Muscle of leg (tissue), 16 donors: ENCODE measurements around the gene HERC5. TPM values are rescaled to one million over a fixed set of nuclear protein-coding genes. Genes with fewer than 3 reads are reported as not detected.

Experiments used
- DNase-seq: peaks from one replicate; pipeline ENCODE4 v3.0.0; 2013
- H3K27ac ChIP-seq: one replicate; pipeline ENCODE4 v1.5.1; 2013; ENCODE audit warnings: mild to moderate bottlenecking, low read length, control low read depth
- H3K27me3 ChIP-seq: one replicate; pipeline ENCODE4 v1.6.1; 2013; ENCODE audit warnings: low read length; ENCODE audit not compliant: control insufficient read depth, insufficient read depth
- H3K36me3 ChIP-seq: one replicate; pipeline ENCODE4 v1.6.1; 2013; ENCODE audit warnings: low read length; ENCODE audit not compliant: control insufficient read depth, insufficient read depth
- H3K4me1 ChIP-seq: one replicate; pipeline ENCODE4 v1.6.1; 2013; ENCODE audit warnings: low read length; ENCODE audit not compliant: control insufficient read depth, insufficient read depth
- H3K4me3 ChIP-seq: one replicate; pipeline ENCODE4 v1.5.1; 2013; ENCODE audit warnings: low read length, control low read depth
- H3K9me3 ChIP-seq: replicated peaks from 2 replicates; pipeline ENCODE4 v1.6.1; 2013; ENCODE audit warnings: low read depth, low read length; ENCODE audit not compliant: control insufficient read depth
- WGBS: methylation state at CpG from one replicate; pipeline ENCODE4 v1.1.5; 2013; ENCODE audit warnings: missing lambda C conversion rate; ENCODE audit not compliant: insufficient coverage; 5-methylcytosine and 5-hydroxymethylcytosine counted together
- long read RNA-seq, 11 donors: transcript quantifications; one replicate each; lab custom pipeline, GENCODE V29; 2026
- polyA plus RNA-seq, 8 donors: library from polyadenylated mRNA; unstranded; fragments of 120-200 nt; gene quantifications; one replicate each; pipeline versions ENCODE4 v1.2.1 to v1.2.3, GENCODE V29; 2013; ENCODE audit warnings: inconsistent platforms in 1 of 8, low replicate concordance in 1 of 8; ENCODE audit not compliant: insufficient read length in 8 of 8, insufficient read depth in 1 of 8
- total RNA-seq: library from RNA; stranded (reverse); fragments of 120-200 nt; gene quantifications from one replicate; pipeline ENCODE4 v1.2.4, GENCODE V29; 2013

HERC5 gene
- total RNA-seq (1.8 TPM), polyA plus RNA-seq (1 to 10 TPM; 1.3 to 2.1 (median 1.8) TPM)
- long read RNA-seq, donor 1, result 0 reads
- long read RNA-seq, donor 2, result 0 reads
- long read RNA-seq, donor 3, result 0 reads
- long read RNA-seq, donor 4, result 0 reads
- long read RNA-seq, donor 5, result 0 reads
- long read RNA-seq, donor 6, partial matches to known transcripts, result 0 of 1 reads
- long read RNA-seq, donor 6, other reads (novel, unspliced or antisense), result 0 of 1 reads
- long read RNA-seq, donor 7, result 0 reads
- long read RNA-seq, donor 8, result 0 reads
- long read RNA-seq, donor 9, result 0 reads
- long read RNA-seq, donor 10, result 0 reads
- long read RNA-seq, donor 11, result 0 reads

DNA sequence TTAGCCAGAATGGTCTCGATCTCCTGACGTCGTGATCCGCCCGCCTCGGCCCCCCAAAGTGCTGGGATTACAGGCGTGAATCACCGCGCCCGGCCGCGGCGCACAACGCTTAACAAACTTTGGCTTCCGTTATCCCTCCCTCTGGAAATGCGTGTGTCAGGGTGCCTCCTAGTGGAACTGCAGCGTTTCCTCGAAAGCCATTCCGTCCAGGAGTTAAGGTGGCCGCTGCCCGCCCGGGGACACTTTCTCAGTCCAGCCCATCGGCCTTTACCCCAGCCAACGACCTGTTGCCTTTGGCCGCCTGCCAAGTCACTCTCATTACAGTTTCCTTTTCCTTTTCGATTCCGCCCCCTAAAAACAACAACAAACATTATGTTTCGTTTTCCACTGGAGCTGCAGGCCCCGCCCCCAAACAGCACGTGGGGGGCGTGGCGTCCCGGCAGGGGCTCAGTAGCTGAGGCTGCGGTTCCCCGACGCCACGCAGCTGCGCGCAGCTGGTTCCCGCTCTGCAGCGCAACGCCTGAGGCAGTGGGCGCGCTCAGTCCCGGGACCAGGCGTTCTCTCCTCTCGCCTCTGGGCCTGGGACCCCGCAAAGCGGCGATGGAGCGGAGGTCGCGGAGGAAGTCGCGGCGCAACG, at the start of gene HERC5:
HERC5 (plus strand) TSS at position 450 of the 637 bp plus-strand sequence; CDS start at position 601, 151 bp downstream.
- under 1% methylated on average over 57 of the region's 57 CpGs for WGBS

DNA sequence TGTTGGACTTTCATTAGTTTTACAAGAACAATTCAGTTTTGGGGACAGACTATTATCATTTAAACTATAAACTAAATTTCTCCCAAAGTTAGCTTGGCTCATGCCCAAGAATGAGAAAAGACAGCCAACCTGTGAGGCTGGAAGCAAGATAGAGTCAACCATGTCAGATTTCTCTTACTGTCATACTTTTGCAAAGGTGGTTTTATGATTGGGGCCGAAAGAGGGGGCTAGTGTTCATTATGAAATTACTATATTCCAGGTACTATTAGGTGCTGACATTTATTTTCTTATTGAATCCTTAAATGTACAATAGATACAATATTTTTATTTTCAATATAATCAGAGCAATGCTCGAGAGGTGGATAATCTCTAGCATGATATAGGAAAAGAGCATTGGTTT, 47.7 kb upstream of the HERC5 start:
- no peaks in the 10 kb centered on the region for H3K4me1 ChIP-seq
- peaks cover 25% of the 10 kb centered on the region for H3K36me3 ChIP-seq
- WGBS, result no CpG with 5 or more reads among the region's 2 CpGs
- H3K9me3 ChIP-seq, result no peaks in the 10 kb centered on the region
- no peak for DNase-seq
- no peaks in the 10 kb centered on the region for H3K27me3 ChIP-seq
- no peak overlapping the region for H3K27ac ChIP-seq
- no peak overlapping the region for H3K4me3 ChIP-seq

More for the DNA sequence above, at the start of gene HERC5:
- H3K9me3 ChIP-seq, result no peaks in the 10 kb centered on the region
- no peaks in the 10 kb centered on the region for H3K36me3 ChIP-seq
- peak within 1 kb of the TSS; percentile 73 for H3K27ac ChIP-seq
- H3K4me1 ChIP-seq, result peaks cover 4% of the 10 kb centered on the region
- H3K4me3 ChIP-seq, result peak within 1 kb of the TSS; percentile 54
- H3K27me3 ChIP-seq, result peaks cover 16% of the 10 kb centered on the region
- DNase-seq, result peak; percentile 94

DNA sequence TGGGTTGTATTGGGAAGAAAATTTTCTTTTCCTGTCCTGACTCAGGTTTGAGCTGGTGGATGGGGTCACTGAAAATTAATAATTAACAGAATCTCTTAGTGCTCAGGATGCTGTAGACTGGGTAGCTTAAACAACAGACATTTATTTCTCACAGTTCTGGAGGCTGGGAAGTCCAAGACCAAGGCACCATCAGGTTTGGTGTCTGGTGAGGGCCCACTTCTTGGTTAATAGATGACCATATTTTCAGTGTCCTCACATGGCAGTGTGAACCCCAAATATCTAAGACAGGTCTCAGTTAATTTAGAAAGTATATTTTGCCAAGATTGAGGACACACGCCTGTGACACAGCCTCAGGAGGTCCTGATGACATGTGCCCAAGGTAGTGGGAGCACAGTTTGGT, 47.1 kb upstream of the HERC5 start:
- Histone ChIP-seq H3K36me3 (peaks cover 28% of the 10 kb centered on the region), H3K27me3 (no peaks in the 10 kb centered on the region), H3K9me3 (no peaks in the 10 kb centered on the region), H3K4me3 (no peak overlapping the region), H3K4me1 (no peaks in the 10 kb centered on the region), H3K27ac (no peak overlapping the region)
- WGBS, result no CpG with 5 or more reads among the region's 1 CpG
- no peak for DNase-seq

DNA sequence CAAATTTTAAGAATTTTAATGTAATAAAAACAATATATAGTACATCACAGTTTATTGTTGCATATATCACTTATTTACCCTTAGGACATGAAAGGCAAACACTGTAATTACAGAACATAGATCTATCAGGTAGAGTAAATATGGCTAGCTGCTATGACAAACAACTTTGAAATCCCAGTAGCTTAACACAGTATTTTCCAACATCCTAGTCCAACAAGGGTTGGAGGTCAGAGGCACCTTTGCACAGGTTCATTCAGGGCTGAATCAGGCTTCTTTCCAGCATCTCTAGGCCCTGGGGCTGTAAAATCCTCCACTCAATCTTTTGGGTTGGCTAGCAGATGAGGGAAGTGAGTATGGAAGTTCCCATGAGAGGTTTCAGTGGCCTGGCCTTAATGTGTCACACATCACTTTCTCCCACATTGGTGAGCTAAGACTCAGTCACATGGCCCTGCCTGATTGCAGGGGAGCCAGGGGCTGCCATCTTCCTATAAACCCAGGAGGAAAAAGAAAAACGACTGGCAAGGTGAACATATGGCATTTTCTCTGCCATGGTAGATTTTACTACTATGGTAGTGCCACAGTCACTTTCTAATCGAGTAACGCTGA, 45.3 kb upstream of the HERC5 start:
- no peaks in the 10 kb centered on the region for H3K27me3 ChIP-seq
- no CpG with 5 or more reads among the region's 3 CpGs for WGBS
- peaks cover 23% of the 10 kb centered on the region for H3K36me3 ChIP-seq
- no peak for DNase-seq
- H3K4me1 ChIP-seq, result no peaks in the 10 kb centered on the region
- no peaks in the 10 kb centered on the region for H3K9me3 ChIP-seq
- no peak overlapping the region for H3K4me3 ChIP-seq
- H3K27ac ChIP-seq, result no peak overlapping the region

DNA sequence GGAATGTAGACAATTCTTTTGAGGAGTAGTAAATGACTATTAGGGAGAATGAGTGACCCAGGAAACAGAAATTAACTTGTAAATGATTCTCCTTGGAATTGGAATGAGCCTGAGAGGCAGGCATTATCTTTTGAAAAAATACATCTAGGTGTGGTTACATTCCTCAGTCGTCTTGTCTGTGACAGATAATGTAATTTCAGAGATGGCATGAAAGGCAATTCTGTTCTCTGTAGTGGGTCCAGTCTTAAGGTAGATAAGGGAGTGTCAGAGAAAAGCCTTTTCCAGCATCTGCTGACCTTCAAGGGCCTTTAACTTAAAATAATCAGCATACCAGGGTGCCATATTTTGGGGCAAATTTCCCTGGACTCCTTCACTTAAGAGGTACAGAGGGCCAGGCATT, 43.1 kb upstream of the HERC5 start:
- Histone ChIP-seq H3K4me1 (no peaks in the 10 kb centered on the region), H3K9me3 (no peaks in the 10 kb centered on the region), H3K36me3 (peaks cover 14% of the 10 kb centered on the region), H3K4me3 (no peak overlapping the region), H3K27ac (no peak overlapping the region), H3K27me3 (no peaks in the 10 kb centered on the region)
- DNase-seq, result no peak
- 67% methylated on average over 1 of the region's 1 CpG for WGBS

DNA sequence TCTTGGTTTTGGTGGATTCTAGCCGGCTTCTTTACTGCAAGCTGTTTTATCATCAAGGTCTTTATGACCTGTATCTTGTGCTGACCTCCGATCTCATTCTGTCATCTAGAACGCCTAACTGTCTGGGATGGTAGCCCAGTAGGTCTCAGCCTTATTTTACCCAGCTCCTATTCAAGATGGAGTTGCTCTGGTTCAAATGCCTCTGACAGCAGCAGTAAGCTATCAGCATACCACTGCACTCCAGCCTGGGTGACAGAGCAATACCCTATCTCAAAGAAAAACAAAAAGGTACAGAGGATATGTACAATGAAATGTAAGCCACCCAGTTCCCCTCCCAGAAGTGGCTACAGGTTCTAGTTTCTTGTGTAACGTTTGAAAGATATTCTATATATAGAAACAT, 42.2 kb upstream of the HERC5 start:
- 83% methylated on average over 3 of the region's 4 CpGs for WGBS
- H3K4me3 ChIP-seq, result no peak overlapping the region
- H3K27me3 ChIP-seq, result no peaks in the 10 kb centered on the region
- H3K36me3 ChIP-seq, result peaks cover 14% of the 10 kb centered on the region
- no peak for DNase-seq
- no peak overlapping the region for H3K27ac ChIP-seq
- H3K9me3 ChIP-seq, result no peaks in the 10 kb centered on the region
- no peaks in the 10 kb centered on the region for H3K4me1 ChIP-seq

DNA sequence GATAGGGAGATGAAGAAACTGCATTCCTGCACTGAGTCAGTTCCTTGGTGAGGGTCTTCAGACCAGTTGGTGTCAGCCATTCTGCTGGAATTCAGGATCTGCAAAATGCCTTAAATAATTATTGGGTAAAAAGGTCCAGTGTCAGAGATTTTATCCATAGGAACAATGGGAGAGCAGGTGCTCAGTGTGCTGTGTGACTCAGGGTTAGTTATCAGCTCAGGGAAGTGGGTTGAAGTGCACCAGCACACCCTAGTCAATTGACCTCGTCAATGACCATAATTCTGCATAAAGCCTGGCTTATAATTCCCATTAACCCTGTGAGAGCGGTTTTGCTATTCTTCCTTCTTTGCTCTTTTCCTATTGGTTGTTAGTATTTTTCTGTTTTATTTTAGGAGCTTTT, 40.9 kb upstream of the HERC5 start:
- H3K27me3 ChIP-seq, result no peaks in the 10 kb centered on the region
- WGBS, result no CpG with 5 or more reads among the region's 2 CpGs
- H3K36me3 ChIP-seq, result peaks cover 11% of the 10 kb centered on the region
- no peak for DNase-seq
- H3K27ac ChIP-seq, result no peak overlapping the region
- no peaks in the 10 kb centered on the region for H3K4me1 ChIP-seq
- no peak overlapping the region for H3K4me3 ChIP-seq
- no peaks in the 10 kb centered on the region for H3K9me3 ChIP-seq

DNA sequence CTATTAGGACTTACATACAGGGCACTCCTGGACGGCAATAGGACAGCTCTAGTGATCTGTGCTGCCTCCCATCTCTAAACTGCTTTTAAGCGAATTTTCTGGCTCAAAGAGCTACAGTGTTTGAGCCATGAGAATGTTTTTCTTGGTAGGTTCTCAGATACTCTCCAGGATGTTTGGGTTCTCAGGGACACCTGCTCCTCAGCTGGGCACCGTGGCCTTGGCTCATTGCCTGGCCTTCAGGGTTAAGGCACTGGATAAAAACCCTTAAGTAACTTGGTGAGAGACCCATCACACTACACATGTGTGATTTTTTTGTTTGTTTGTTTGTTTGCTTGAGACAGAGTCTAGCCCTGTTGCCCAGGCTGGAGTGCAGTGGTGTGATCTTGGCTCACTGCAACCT, 38.5 kb upstream of the HERC5 start:
- Histone ChIP-seq H3K9me3 (no peaks in the 10 kb centered on the region), H3K27me3 (no peaks in the 10 kb centered on the region), H3K4me1 (no peaks in the 10 kb centered on the region), H3K36me3 (peaks cover 7% of the 10 kb centered on the region), H3K27ac (no peak overlapping the region), H3K4me3 (no peak overlapping the region)
- no peak for DNase-seq
- no CpG with 5 or more reads among the region's 3 CpGs for WGBS

DNA sequence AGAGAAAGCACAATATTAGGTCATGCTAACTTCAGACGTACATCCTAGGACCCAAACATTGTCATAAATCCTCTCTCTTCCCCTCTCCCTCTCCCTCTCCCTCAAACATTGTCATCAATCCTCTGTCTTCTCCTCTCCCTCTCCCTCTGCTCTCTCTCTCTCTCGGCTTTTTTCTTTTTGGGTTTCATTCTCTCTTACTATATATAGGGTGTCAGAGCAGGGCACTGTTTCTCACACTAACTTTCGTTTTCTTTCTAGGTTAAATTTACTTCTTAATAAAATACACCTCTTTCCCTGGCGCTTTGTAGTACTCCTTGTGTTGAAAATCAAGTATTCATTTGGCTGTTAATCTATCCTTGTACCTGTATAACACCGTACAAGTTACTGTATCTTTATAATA, 37.0 kb upstream of the HERC5 start:
- DNase-seq, result no peak
- H3K27ac ChIP-seq, result no peak overlapping the region
- no peaks in the 10 kb centered on the region for H3K9me3 ChIP-seq
- H3K4me3 ChIP-seq, result no peak overlapping the region
- WGBS, result no CpG with 5 or more reads among the region's 5 CpGs
- no peaks in the 10 kb centered on the region for H3K36me3 ChIP-seq
- H3K27me3 ChIP-seq, result no peaks in the 10 kb centered on the region
- H3K4me1 ChIP-seq, result no peaks in the 10 kb centered on the region

DNA sequence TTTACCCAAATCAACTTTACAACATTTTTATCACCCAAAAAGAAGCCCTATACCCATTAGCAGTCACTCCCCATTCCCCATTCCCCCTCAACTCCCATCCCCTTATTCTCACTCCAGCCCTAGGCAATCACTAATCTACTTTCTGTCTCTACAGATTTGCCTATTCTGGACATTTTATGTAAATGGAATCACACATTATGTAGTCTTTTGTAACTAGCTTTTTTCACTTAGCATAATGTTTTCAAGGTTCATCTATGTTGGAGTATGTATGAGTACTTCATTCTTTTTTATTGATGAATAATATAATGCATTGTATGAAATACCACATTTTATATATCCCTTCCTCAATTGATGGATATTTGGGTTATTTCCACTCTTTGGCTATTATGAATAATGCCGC, 36.1 kb upstream of the HERC5 start:
- no CpG with 5 or more reads among the region's 1 CpG for WGBS
- H3K27me3 ChIP-seq, result no peaks in the 10 kb centered on the region
- H3K4me1 ChIP-seq, result no peaks in the 10 kb centered on the region
- no peak overlapping the region for H3K4me3 ChIP-seq
- H3K36me3 ChIP-seq, result no peaks in the 10 kb centered on the region
- no peak for DNase-seq
- H3K9me3 ChIP-seq, result no peaks in the 10 kb centered on the region
- no peak overlapping the region for H3K27ac ChIP-seq
